ENCODE measurements around the gene PTPRU. TPM values are rescaled to one million over a fixed set of nuclear protein-coding genes. Genes with fewer than 3 reads are reported as not detected.

Gene PTPRU
- polyA plus RNA-seq, 2 of the 4 experiments (the other 2 are of a cell fraction): 5.7 to 6.1 TPM

DNA sequence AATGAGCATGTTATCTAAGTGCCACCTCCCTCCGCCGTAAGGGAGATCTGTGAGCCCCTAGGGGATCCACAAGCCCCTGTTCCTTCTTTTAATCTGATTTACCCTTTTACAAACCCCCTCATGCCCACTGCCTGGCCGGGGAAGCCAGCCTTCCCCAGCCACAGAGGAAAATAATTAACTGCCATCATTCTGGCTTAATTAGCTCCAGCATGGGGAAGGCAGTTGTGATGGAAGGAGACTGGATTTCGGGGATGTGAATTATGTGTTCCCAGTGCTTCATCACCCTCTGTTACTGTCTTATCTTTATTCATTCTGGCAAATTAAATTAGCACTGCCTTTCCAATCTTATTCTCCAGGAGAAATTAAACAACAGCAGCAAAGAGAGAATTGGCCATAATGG, 135.8 kb downstream of the PTPRU start:
- Histone ChIP-seq H3K9me3 (peaks cover 4% of the 10 kb centered on the region; the same call in 1 of the 3 replicates), H3K4me1 (no peaks in the 10 kb centered on the region), H3K4me3 (no peak overlapping the region), H3K4me2 (no peak overlapping the region), H3K27ac (no peak overlapping the region)
- no peak for ATAC-seq
- TF ChIP-seq KDM1A (IDR thresholded peaks at IDR 0.05; ENCODE audit: low read depth) (no peak), RAD21 (conservative IDR thresholded peaks at IDR 0.05 in 1 of 2, IDR thresholded peaks at IDR 0.05 in 1 of 2) (no peak), CBX8 (IDR thresholded peaks at IDR 0.05) (no peak)
- no peak for DNase-seq (ENCODE audit: low read depth in 1 of 2, low spot score in 1 of 2)
- WGBS (ENCODE audit: missing lambda C conversion rate): 4% methylated on average over 4 of the region's 4 CpGs
- ChIA-PET POLR2A (no interaction called here), CTCF (no interaction called here)
- FAIRE-seq: no peak

Other genes starting within 250 kb of the PTPRU start
- 0.08 and 0.15 TPM in 2 replicates for gene TMEM200B, start 112.6 kb upstream of the PTPRU start, polyA plus RNA-seq (2011; rRNA removed)
- 0.18 to 0.37 TPM (median 0.29 TPM) in 3 replicates for gene TMEM200B, start 112.6 kb upstream of the PTPRU start, polyA plus RNA-seq (2017; fragmentation: RNase III; extraction: RNeasy Plus Mini Kit Qiagen cat#74134 plus additional on column Dnase treatment)
- gene SRSF4, start 54.6 kb upstream of the PTPRU start, polyA plus RNA-seq (2011; rRNA removed): 43.6 and 45.6 TPM in 2 replicates
- 51.4 to 64.5 TPM (median 55.9 TPM) in 3 replicates for gene SRSF4, start 54.6 kb upstream of the PTPRU start, polyA plus RNA-seq (2017; fragmentation: RNase III; extraction: RNeasy Plus Mini Kit Qiagen cat#74134 plus additional on column Dnase treatment)
- 18.0 and 21.4 TPM in 2 replicates for gene MECR, start 5.6 kb upstream of the PTPRU start, polyA plus RNA-seq (2011; rRNA removed)
- gene MECR, start 5.6 kb upstream of the PTPRU start, polyA plus RNA-seq (2017; fragmentation: RNase III; extraction: RNeasy Plus Mini Kit Qiagen cat#74134 plus additional on column Dnase treatment): 13.0 to 14.2 TPM (median 13.2 TPM) in 3 replicates